Measurements from ENCODE around the gene GGT6.

Gene GGT6

DNA sequence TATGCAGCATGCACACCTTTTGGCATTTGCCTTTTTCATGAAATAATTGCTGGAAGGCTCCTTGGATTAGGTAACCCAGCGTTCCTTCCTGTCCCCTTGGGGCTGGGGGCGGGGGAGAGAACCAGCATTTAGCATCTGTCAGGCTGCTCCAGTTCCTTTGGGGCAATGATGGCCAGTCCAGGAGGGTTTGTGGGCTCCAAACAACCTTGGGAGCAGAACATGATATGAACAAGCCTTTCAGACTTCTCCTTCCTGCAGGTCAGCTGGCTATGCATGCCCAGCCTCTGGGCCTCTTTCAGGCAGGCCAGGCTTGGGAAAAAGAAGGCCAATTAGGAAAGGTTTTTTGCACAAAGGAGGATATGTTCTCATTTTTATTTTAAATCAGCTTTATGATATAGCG lies 22.8 kb upstream of the GGT6 start:
- TF ChIP-seq CTCF (IDR thresholded peaks at IDR 0.05), result no peak

- no peak for TF ChIP-seq CTCF (IDR thresholded peaks at IDR 0.05)
Observed at GRCh38 chr17:4582691-4583090, 22.3 kb upstream of the GGT6 start.

GRCh38 chr17:4582101-4582501 lies 21.7 kb upstream of the GGT6 start:
- no peak for TF ChIP-seq CTCF (IDR thresholded peaks at IDR 0.05)

GRCh38 chr17:4580291-4580690 lies 19.9 kb upstream of the GGT6 start:
- no peak for TF ChIP-seq CTCF (IDR thresholded peaks at IDR 0.05)

- no peak for TF ChIP-seq CTCF (IDR thresholded peaks at IDR 0.05)
Observed at GRCh38 chr17:4579678-4580077, 19.3 kb upstream of the GGT6 start.

DNA sequence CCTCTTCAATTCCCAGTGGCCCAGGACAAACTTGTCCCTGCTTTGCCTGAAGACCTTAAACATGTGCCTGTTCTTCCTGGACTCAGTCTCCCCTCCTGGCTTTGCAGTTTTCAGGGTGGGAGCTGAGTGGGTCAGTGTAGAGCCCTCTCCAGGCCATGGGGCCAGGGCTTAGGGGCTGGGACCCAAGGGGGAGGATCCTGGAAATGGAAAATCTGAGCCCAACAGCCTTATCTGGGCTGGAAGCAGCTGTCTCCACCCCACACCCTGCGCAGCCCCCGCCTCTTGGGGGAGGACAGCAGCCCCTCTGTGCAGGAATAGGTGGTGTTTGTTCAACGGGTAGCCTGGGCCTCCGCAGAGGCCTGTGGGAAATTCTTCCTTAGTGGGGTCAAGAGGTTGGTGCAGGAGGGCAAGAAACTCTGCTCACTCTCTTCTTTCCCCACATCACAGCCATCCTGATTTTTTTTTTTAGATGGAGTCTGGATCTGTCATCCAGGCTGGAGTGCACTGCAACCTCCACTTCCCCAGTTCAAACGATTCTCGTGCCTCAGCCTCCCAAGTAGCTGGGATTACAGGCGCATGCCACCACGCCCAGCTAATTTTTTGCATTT lies 17.1 kb upstream of the GGT6 start:
- TF ChIP-seq CTCF (IDR thresholded peaks at IDR 0.05), result no peak

- TF ChIP-seq CTCF (IDR thresholded peaks at IDR 0.05), result no peak
Observed at GRCh38 chr17:4576729-4577322, 16.4 kb upstream of the GGT6 start.

DNA sequence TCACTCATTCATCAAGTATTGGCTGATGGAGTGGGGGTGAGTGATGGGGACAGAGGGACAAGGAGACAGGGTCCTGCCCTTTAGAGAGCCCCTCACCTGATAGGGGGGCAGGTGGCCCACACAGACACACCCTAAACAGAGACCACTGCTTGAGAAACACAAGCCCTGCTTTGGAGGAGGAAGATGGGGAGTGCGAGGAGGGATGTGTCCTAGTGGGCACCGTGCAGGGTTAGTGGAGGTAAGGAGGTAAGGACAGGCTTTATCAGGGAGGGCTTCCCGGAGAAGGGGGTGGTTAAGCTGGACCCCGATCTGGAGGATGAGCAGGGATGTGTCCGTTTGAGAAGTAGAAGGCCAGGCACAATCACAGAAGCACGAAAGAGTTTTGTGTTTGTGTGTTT lies 15.8 kb upstream of the GGT6 start:
- TF ChIP-seq CTCF (IDR thresholded peaks at IDR 0.05), result no peak
